ENCODE measurements around the gene CD47. TPM values are rescaled to one million over a fixed set of nuclear protein-coding genes. Genes with fewer than 3 reads are reported as not detected.

The CD47 gene
- total RNA-seq, 1 experiment from 2014 or later = 76.9 TPM

DNA sequence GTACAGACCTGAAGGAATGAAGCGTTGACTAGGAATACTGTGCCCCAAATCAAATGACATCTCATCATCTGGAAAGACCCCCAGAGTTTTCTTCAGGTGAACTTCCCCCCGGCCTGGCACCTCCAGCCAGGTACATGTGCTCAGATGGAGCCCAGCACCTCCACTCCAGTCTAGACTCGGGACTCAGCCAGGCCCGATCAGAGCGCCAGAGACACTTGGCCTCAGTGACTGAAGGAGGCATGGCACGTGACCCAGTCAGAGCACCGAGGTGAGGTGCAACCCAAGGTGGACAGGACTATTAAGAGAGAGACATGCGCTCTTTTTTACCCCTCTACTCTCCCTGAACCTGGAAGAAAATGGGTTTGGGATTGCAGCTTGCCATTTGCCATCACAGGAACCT lies 48.5 kb downstream of the CD47 start:
- no peaks in the 10 kb centered on the region for H3K27me3 ChIP-seq (ENCODE audit: insufficient read depth, low read depth)
- ChIA-PET CTCF (no interaction called here), POLR2A (ENCODE audit: unreplicated experiment) (no interaction called here)
- intact Hi-C loops (cut with micrococcal nuclease; ENCODE audit: unreplicated experiment) = no loop called here
- H3F3A ChIP-seq (ENCODE audit: insufficient read depth, low read depth) = no peaks in the 10 kb centered on the region
- H3K4me1 ChIP-seq (replicated peaks; ENCODE audit: insufficient read depth) = no peaks in the 10 kb centered on the region
- H4K20me1 ChIP-seq (ENCODE audit: insufficient read depth) = no peaks in the 10 kb centered on the region
- no peak overlapping the region for H2AFZ ChIP-seq
- H3K4me3 ChIP-seq = no peak overlapping the region
- H3K9me2 ChIP-seq (ENCODE audit: insufficient read depth) = no peaks in the 10 kb centered on the region
- BruUV-seq (replicated peaks) = no TSS peak
- 0 out of 2 replicates have a peak, but pooled peaks cover 3% of the 10 kb centered on the region for H3K36me3 ChIP-seq (ENCODE audit: low read depth)
- H3K79me2 ChIP-seq (ENCODE audit: low read depth) = no peaks in the 10 kb centered on the region
- no peak for DNase-seq
- H3K4me2 ChIP-seq = no peak overlapping the region
- no peaks in the 10 kb centered on the region for H3K9me3 ChIP-seq (ENCODE audit: insufficient read depth, low read depth)
- H3K27ac ChIP-seq = no peak overlapping the region
- TF ChIP-seq, protein P1, sequence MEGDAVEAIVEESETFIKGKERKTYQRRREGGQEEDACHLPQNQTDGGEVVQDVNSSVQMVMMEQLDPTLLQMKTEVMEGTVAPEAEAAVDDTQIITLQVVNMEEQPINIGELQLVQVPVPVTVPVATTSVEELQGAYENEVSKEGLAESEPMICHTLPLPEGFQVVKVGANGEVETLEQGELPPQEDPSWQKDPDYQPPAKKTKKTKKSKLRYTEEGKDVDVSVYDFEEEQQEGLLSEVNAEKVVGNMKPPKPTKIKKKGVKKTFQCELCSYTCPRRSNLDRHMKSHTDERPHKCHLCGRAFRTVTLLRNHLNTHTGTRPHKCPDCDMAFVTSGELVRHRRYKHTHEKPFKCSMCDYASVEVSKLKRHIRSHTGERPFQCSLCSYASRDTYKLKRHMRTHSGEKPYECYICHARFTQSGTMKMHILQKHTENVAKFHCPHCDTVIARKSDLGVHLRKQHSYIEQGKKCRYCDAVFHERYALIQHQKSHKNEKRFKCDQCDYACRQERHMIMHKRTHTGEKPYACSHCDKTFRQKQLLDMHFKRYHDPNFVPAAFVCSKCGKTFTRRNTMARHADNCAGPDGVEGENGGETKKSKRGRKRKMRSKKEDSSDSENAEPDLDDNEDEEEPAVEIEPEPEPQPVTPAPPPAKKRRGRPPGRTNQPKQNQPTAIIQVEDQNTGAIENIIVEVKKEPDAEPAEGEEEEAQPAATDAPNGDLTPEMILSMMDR (conservative IDR thresholded peaks at IDR 0.05) = no peak
- no peak for TF ChIP-seq EZH2 (IDR thresholded peaks at IDR 0.05; ENCODE audit: low read depth)

- no peaks in the 10 kb centered on the region for H4K20me1 ChIP-seq (ENCODE audit: insufficient read depth)
- no peaks in the 10 kb centered on the region for H3K4me1 ChIP-seq (replicated peaks; ENCODE audit: insufficient read depth)
- intact Hi-C loops (cut with micrococcal nuclease; ENCODE audit: unreplicated experiment) = no loop called here
- no peak overlapping the region for H3K27ac ChIP-seq
- H3K36me3 ChIP-seq (ENCODE audit: low read depth) = 0 out of 2 replicates have a peak, but pooled peaks cover under 1% of the 10 kb centered on the region
- no peak overlapping the region for H3K4me2 ChIP-seq
- no TSS peak for BruUV-seq (replicated peaks)
- no peaks in the 10 kb centered on the region for H3K9me2 ChIP-seq (ENCODE audit: insufficient read depth)
- no peak for DNase-seq
- no peaks in the 10 kb centered on the region for H3K27me3 ChIP-seq (ENCODE audit: insufficient read depth, low read depth)
- POLR2A ChIA-PET (ENCODE audit: unreplicated experiment) = interaction anchor here (0.6 kb wide), 1 partner anchor 801 kb away, joined by 7 read pairs; no protein-coding TSS in a partner anchor
- H3K9me3 ChIP-seq (ENCODE audit: insufficient read depth, low read depth) = no peaks in the 10 kb centered on the region
- H3K4me3 ChIP-seq = no peak overlapping the region
- CTCF ChIA-PET = no interaction called here
- 0 out of 2 replicates have a peak, but pooled peaks cover 4% of the 10 kb centered on the region for H3F3A ChIP-seq (ENCODE audit: insufficient read depth, low read depth)
- TF ChIP-seq, protein P1 (conservative IDR thresholded peaks at IDR 0.05) = no peak
- TF ChIP-seq EZH2 (IDR thresholded peaks at IDR 0.05; ENCODE audit: low read depth) = no peak
- no peak overlapping the region for H2AFZ ChIP-seq
- H3K79me2 ChIP-seq (ENCODE audit: low read depth) = no peaks in the 10 kb centered on the region
Observed at GRCh38 chr3:108041253-108041652, 49.6 kb downstream of the CD47 start.

- TF ChIP-seq, protein P1 (conservative IDR thresholded peaks at IDR 0.05) = no peak
- TF ChIP-seq EZH2 (IDR thresholded peaks at IDR 0.05; ENCODE audit: low read depth) = no peak
- H4K20me1 ChIP-seq (ENCODE audit: insufficient read depth) = no peaks in the 10 kb centered on the region
- no peaks in the 10 kb centered on the region for H3K79me2 ChIP-seq (ENCODE audit: low read depth)
- H3K9me3 ChIP-seq (ENCODE audit: insufficient read depth, low read depth) = no peaks in the 10 kb centered on the region
- H3F3A ChIP-seq (ENCODE audit: insufficient read depth, low read depth) = 0 out of 2 replicates have a peak, but pooled peaks cover 4% of the 10 kb centered on the region
- intact Hi-C loops (cut with micrococcal nuclease; ENCODE audit: unreplicated experiment) = no loop called here
- H3K27me3 ChIP-seq (ENCODE audit: insufficient read depth, low read depth) = no peaks in the 10 kb centered on the region
- no peak overlapping the region for H3K4me3 ChIP-seq
- no peak overlapping the region for H3K4me2 ChIP-seq
- ChIA-PET CTCF (no interaction called here), POLR2A (ENCODE audit: unreplicated experiment) (no interaction called here)
- H3K4me1 ChIP-seq (replicated peaks; ENCODE audit: insufficient read depth) = 0 out of 2 replicates have a peak, but pooled peaks cover 7% of the 10 kb centered on the region
- no peaks in the 10 kb centered on the region for H3K9me2 ChIP-seq (ENCODE audit: insufficient read depth)
- BruUV-seq (replicated peaks) = no TSS peak
- no peak overlapping the region for H3K27ac ChIP-seq
- no peak for DNase-seq
- no peaks in the 10 kb centered on the region for H3K36me3 ChIP-seq (ENCODE audit: low read depth)
- no peak overlapping the region for H2AFZ ChIP-seq
Observed at GRCh38 chr3:108037770-108038169, 53.1 kb downstream of the CD47 start.
